ENCODE measurements around the gene SAMD4A. TPM values are rescaled to one million over a fixed set of nuclear protein-coding genes. Genes with fewer than 3 reads are reported as not detected.
A peak's percentile ranks its signal among the peaks of the same experiment; 100 is the strongest.

Gene SAMD4A
- total RNA-seq, 2 donors from 2014 or later, result 1.9 to 8.0 TPM

- DNase-seq, result no peak
- Mint-ChIP-seq H3K9me3 (no peaks in the 10 kb centered on the region), H3K36me3 (ENCODE audit: low read depth) (no peaks in the 10 kb centered on the region), H3K27ac (no peak overlapping the region), H3K4me1 (no peaks in the 10 kb centered on the region), H3K27me3 (ENCODE audit: insufficient read depth) (no peaks in the 10 kb centered on the region), H3K4me3 (no peak overlapping the region)
- TF ChIP-seq, protein P1, sequence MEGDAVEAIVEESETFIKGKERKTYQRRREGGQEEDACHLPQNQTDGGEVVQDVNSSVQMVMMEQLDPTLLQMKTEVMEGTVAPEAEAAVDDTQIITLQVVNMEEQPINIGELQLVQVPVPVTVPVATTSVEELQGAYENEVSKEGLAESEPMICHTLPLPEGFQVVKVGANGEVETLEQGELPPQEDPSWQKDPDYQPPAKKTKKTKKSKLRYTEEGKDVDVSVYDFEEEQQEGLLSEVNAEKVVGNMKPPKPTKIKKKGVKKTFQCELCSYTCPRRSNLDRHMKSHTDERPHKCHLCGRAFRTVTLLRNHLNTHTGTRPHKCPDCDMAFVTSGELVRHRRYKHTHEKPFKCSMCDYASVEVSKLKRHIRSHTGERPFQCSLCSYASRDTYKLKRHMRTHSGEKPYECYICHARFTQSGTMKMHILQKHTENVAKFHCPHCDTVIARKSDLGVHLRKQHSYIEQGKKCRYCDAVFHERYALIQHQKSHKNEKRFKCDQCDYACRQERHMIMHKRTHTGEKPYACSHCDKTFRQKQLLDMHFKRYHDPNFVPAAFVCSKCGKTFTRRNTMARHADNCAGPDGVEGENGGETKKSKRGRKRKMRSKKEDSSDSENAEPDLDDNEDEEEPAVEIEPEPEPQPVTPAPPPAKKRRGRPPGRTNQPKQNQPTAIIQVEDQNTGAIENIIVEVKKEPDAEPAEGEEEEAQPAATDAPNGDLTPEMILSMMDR (conservative IDR thresholded peaks at IDR 0.05), result no peak
- Histone ChIP-seq H3K4me3 (ENCODE audit: low read length) (no peak overlapping the region), H3K4me1 (ENCODE audit: control insufficient read depth, insufficient read depth, low read length) (no peaks in the 10 kb centered on the region), H3K27me3 (ENCODE audit: control insufficient read depth, insufficient read depth, low read length, poor library complexity, severe bottlenecking) (no peaks in the 10 kb centered on the region), H3K9ac (ENCODE audit: extremely low read depth, low read length, poor library complexity, severe bottlenecking) (no peak overlapping the region), H3K36me3 (ENCODE audit: control insufficient read depth, insufficient read depth, low read length) (no peaks in the 10 kb centered on the region), H3K9me3 (ENCODE audit: control insufficient read depth, low read length) (no peaks in the 10 kb centered on the region), H3K27ac (ENCODE audit: low read depth, low read length) (no peak overlapping the region)
- WGBS, 2 experiments (ENCODE audit: insufficient coverage in 1 of 2, insufficient read length in 1 of 2), result 94 to 97% methylated on average over 5 to 6 of the region's 6 CpGs
These were observed 214.2 kb downstream of the SAMD4A start for GRCh38 chr14:54781080-54781479.

GRCh38 chr14:54781961-54782750 lies 215.2 kb downstream of the SAMD4A start:
- H3K9ac ChIP-seq (ENCODE audit: extremely low read depth, low read length, poor library complexity, severe bottlenecking), result no peak overlapping the region
- TF ChIP-seq, protein P1 (conservative IDR thresholded peaks at IDR 0.05), result no peak
- no peaks in the 10 kb centered on the region for H3K9me3 Mint-ChIP-seq
- no peaks in the 10 kb centered on the region for H3K4me1 ChIP-seq (ENCODE audit: control insufficient read depth, insufficient read depth, low read length)
- H3K4me3 Mint-ChIP-seq, result no peak overlapping the region
- H3K4me1 Mint-ChIP-seq, result no peaks in the 10 kb centered on the region
- H3K27me3 ChIP-seq (ENCODE audit: control insufficient read depth, insufficient read depth, low read length, poor library complexity, severe bottlenecking), result no peaks in the 10 kb centered on the region
- no peaks in the 10 kb centered on the region for H3K9me3 ChIP-seq (ENCODE audit: control insufficient read depth, low read length)
- no peak overlapping the region for H3K4me3 ChIP-seq (ENCODE audit: low read length)
- H3K27ac Mint-ChIP-seq, result no peak overlapping the region
- no peak for DNase-seq
- H3K27me3 Mint-ChIP-seq (ENCODE audit: insufficient read depth), result no peaks in the 10 kb centered on the region
- H3K36me3 ChIP-seq (ENCODE audit: control insufficient read depth, insufficient read depth, low read length), result no peaks in the 10 kb centered on the region
- H3K27ac ChIP-seq (ENCODE audit: low read depth, low read length), result no peak overlapping the region
- 90 to 99% methylated on average over 14 to 19 of the region's 21 CpGs for WGBS, 2 experiments (ENCODE audit: insufficient coverage in 1 of 2, insufficient read length in 1 of 2)
- H3K36me3 Mint-ChIP-seq (ENCODE audit: low read depth), result no peaks in the 10 kb centered on the region

- H3K4me3 Mint-ChIP-seq, result no peak overlapping the region
- Histone ChIP-seq H3K27me3 (ENCODE audit: control insufficient read depth, insufficient read depth, low read length, poor library complexity, severe bottlenecking) (no peaks in the 10 kb centered on the region), H3K4me1 (ENCODE audit: control insufficient read depth, insufficient read depth, low read length) (no peaks in the 10 kb centered on the region), H3K36me3 (ENCODE audit: control insufficient read depth, insufficient read depth, low read length) (no peaks in the 10 kb centered on the region), H3K9ac (ENCODE audit: extremely low read depth, low read length, poor library complexity, severe bottlenecking) (no peak overlapping the region), H3K27ac (ENCODE audit: low read depth, low read length) (no peak overlapping the region), H3K4me3 (ENCODE audit: low read length) (no peak overlapping the region), H3K9me3 (ENCODE audit: control insufficient read depth, low read length) (no peaks in the 10 kb centered on the region)
- H3K4me1 Mint-ChIP-seq, result no peaks in the 10 kb centered on the region
- no peaks in the 10 kb centered on the region for H3K9me3 Mint-ChIP-seq
- DNase-seq, result peak; percentile 85
- no peaks in the 10 kb centered on the region for H3K27me3 Mint-ChIP-seq (ENCODE audit: insufficient read depth)
- TF ChIP-seq, protein P1 (conservative IDR thresholded peaks at IDR 0.05), result peak; percentile 79
- H3K27ac Mint-ChIP-seq, result no peak overlapping the region
- WGBS, 2 experiments (ENCODE audit: insufficient coverage in 1 of 2, insufficient read length in 1 of 2), result 87 to 94% methylated on average over 9 to 14 of the region's 14 CpGs
- H3K36me3 Mint-ChIP-seq (ENCODE audit: low read depth), result no peaks in the 10 kb centered on the region
These were observed 216.1 kb downstream of the SAMD4A start for GRCh38 chr14:54782751-54783659.
